Panc1 (cell line): ENCODE measurements around the gene MLPH. TPM values are rescaled to one million over a fixed set of nuclear protein-coding genes. Genes with fewer than 3 reads are reported as not detected.

Experiments used
- ATAC-seq: fragments of 200-7000 bp; cut with Tn5 transposase; 2 replicates; pipeline ENCODE4 v1.9.1; 2020; ENCODE audit warnings: mild to moderate bottlenecking, moderate library complexity
- BruUV-seq: library from RNA; stranded (reverse); fragments of 400-500 nt; replicated peaks from 2 replicates; lab custom pipeline; 2021; lab: Mats Ljungman, UMichigan
- CTCF ChIA-PET: fragments of 300-600 bp; sonication (Branson Sonifier 250); formaldehyde crosslinking; loops from one replicate; lab custom pipeline; 2022; ENCODE audit warnings: antibody characterized with exemption; lab: Charles Lee
- POLR2A ChIA-PET: fragments of 300-600 bp; sonication (Branson Sonifier 250); formaldehyde crosslinking; loops from one replicate; lab custom pipeline; 2022; ENCODE audit warnings: antibody characterized with exemption; lab: Charles Lee
- DNase-seq: peaks from one replicate; pipeline ENCODE4 v3.0.0-alpha.2; 2010; ENCODE audit warnings: low read depth, low spot score
- H3K27ac ChIP-seq: 2 replicates; pipeline ENCODE4 v1.5.1; 2011; ENCODE audit warnings: mild to moderate bottlenecking, low read length, inconsistent platforms
- H3K27me3 ChIP-seq: fragments of 200-500 bp; sonication (Bioruptor generic); 2 replicates; pipeline ENCODE4 v1.6.0; 2014; ENCODE audit warnings: low read length, inconsistent platforms; ENCODE audit not compliant: control insufficient read depth, insufficient read depth
- H3K36me3 ChIP-seq: fragments of 200-500 bp; sonication (Bioruptor generic); 2 replicates; pipeline ENCODE4 v1.5.1; 2014; ENCODE audit warnings: inconsistent platforms, mild to moderate bottlenecking, low read length, moderate library complexity; ENCODE audit not compliant: control insufficient read depth, insufficient read depth
- H3K4me1 ChIP-seq: 2 replicates; pipeline ENCODE4 v1.5.1; 2011; ENCODE audit warnings: inconsistent platforms, mild to moderate bottlenecking, low read length, moderate library complexity; ENCODE audit not compliant: control insufficient read depth, insufficient read depth
- H3K4me3 ChIP-seq, 2 experiments: 2 replicates each; pipeline ENCODE4 v1.5.1; 2011 to 2012; ENCODE audit warnings: low read depth in 2 of 2, low read length in 2 of 2, mild to moderate bottlenecking in 2 of 2, inconsistent platforms in 1 of 2, moderate library complexity in 1 of 2
- H3K9me3 ChIP-seq: fragments of 200-500 bp; sonication (Bioruptor generic); 2 replicates; pipeline ENCODE4 v1.5.1; 2014; ENCODE audit warnings: low read depth, mild to moderate bottlenecking, inconsistent platforms, low read length, moderate library complexity; ENCODE audit not compliant: control insufficient read depth, insufficient read depth
- POLR2AphosphoS5 ChIP-seq: IDR thresholded peaks from 2 replicates; pipeline ENCODE4 v1.6.1; 2012; ENCODE audit warnings: mild to moderate bottlenecking, low read depth, low read length, moderate library complexity
- SIN3A ChIP-seq: IDR thresholded peaks from 2 replicates; pipeline ENCODE4 v1.6.1; 2012; ENCODE audit warnings: low read depth, mild to moderate bottlenecking, low read length, moderate library complexity, borderline replicate concordance; ENCODE audit not compliant: insufficient read depth
- TCF7L2 ChIP-seq: IDR thresholded peaks from 2 replicates; pipeline ENCODE4 v1.6.1; 2011; ENCODE audit warnings: mild to moderate bottlenecking, low read depth, low read length, inconsistent platforms
- in situ Hi-C: cut with HindIII; loops from 2 replicates; pipeline ENCODE4 v1.10.0; 2016; ENCODE audit warnings: low sequenced_read_pairs, low pct_unique_long_range_greater_than_20kb
- intact Hi-C: fragments of 100-400 bp; cut with micrococcal nuclease; formaldehyde crosslinking; loops from one replicate; pipeline ENCODE4 v1.10.0; 2022; ENCODE audit not compliant: unreplicated experiment
- total RNA-seq: library from RNA; stranded (reverse); gene quantifications from one replicate; pipeline ENCODE4 v1.2.1, GENCODE V29; 2021; ENCODE audit not compliant: unreplicated experiment
- TF ChIP-seq, protein P1 (sequence below), 2 experiments: IDR thresholded peaks; 2 replicates each; pipeline ENCODE4 v1.6.1; 2011 to 2012; ENCODE audit warnings: low read depth in 2 of 2, control low read depth in 1 of 2, low read length in 1 of 2, mild to moderate bottlenecking in 1 of 2, moderate library complexity in 1 of 2; ENCODE audit not compliant: insufficient read depth in 1 of 2
- TF ChIP-seq, protein P2 (sequence below): fragments of 450-650 bp; IDR thresholded peaks from 2 replicates; pipeline ENCODE4 v1.5.1; 2017; ENCODE audit warnings: mild to moderate bottlenecking

MLPH gene
- total RNA-seq, 1 experiment from 2014 or later = 60.2 TPM

DNA sequence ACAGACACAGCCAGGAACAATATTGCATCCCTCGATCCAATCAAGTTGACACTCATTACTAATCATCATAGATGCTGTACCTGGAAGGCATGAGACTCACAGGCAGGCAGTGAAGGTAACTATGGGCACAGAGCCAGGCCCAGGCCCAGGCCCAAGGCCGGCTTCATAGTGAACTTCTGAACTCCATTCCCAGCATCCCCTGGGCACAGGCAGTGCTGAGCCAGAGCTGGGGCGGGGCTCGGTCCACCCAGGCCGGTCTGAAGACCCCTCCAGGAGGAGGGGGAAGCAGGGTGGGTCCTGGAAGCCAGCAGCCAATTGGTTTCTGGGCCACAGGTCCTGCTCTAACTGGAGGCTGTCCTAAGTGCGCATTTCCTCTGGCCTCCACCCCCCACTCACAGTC lies 37.6 kb downstream of the MLPH start:
- H3K4me3 ChIP-seq = no peak overlapping the region
- H3K36me3 ChIP-seq = no peaks in the 10 kb centered on the region
- CTCF ChIA-PET = no interaction called here
- no peak for TF ChIP-seq SIN3A
- no peak for TF ChIP-seq POLR2AphosphoS5
- TF ChIP-seq TCF7L2 = no peak
- TF ChIP-seq, protein P1, sequence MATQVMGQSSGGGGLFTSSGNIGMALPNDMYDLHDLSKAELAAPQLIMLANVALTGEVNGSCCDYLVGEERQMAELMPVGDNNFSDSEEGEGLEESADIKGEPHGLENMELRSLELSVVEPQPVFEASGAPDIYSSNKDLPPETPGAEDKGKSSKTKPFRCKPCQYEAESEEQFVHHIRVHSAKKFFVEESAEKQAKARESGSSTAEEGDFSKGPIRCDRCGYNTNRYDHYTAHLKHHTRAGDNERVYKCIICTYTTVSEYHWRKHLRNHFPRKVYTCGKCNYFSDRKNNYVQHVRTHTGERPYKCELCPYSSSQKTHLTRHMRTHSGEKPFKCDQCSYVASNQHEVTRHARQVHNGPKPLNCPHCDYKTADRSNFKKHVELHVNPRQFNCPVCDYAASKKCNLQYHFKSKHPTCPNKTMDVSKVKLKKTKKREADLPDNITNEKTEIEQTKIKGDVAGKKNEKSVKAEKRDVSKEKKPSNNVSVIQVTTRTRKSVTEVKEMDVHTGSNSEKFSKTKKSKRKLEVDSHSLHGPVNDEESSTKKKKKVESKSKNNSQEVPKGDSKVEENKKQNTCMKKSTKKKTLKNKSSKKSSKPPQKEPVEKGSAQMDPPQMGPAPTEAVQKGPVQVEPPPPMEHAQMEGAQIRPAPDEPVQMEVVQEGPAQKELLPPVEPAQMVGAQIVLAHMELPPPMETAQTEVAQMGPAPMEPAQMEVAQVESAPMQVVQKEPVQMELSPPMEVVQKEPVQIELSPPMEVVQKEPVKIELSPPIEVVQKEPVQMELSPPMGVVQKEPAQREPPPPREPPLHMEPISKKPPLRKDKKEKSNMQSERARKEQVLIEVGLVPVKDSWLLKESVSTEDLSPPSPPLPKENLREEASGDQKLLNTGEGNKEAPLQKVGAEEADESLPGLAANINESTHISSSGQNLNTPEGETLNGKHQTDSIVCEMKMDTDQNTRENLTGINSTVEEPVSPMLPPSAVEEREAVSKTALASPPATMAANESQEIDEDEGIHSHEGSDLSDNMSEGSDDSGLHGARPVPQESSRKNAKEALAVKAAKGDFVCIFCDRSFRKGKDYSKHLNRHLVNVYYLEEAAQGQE (IDR thresholded peaks at IDR 0.05; ENCODE audit: insufficient read depth in 1 of 2, low read depth in 2 of 2, low read length in 1 of 2) = no peak
- TF ChIP-seq, protein P2, sequence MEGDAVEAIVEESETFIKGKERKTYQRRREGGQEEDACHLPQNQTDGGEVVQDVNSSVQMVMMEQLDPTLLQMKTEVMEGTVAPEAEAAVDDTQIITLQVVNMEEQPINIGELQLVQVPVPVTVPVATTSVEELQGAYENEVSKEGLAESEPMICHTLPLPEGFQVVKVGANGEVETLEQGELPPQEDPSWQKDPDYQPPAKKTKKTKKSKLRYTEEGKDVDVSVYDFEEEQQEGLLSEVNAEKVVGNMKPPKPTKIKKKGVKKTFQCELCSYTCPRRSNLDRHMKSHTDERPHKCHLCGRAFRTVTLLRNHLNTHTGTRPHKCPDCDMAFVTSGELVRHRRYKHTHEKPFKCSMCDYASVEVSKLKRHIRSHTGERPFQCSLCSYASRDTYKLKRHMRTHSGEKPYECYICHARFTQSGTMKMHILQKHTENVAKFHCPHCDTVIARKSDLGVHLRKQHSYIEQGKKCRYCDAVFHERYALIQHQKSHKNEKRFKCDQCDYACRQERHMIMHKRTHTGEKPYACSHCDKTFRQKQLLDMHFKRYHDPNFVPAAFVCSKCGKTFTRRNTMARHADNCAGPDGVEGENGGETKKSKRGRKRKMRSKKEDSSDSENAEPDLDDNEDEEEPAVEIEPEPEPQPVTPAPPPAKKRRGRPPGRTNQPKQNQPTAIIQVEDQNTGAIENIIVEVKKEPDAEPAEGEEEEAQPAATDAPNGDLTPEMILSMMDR = no peak
- ATAC-seq (no peak), DNase-seq (no peak)
- BruUV-seq = no TSS peak
- in situ Hi-C loops = no loop called here
- H3K27me3 ChIP-seq = no peaks in the 10 kb centered on the region
- intact Hi-C loops = no loop called here
- H3K27ac ChIP-seq = no peak overlapping the region
- H3K9me3 ChIP-seq = no peaks in the 10 kb centered on the region
- no peaks in the 10 kb centered on the region for H3K4me1 ChIP-seq
- POLR2A ChIA-PET = no interaction called here

DNA sequence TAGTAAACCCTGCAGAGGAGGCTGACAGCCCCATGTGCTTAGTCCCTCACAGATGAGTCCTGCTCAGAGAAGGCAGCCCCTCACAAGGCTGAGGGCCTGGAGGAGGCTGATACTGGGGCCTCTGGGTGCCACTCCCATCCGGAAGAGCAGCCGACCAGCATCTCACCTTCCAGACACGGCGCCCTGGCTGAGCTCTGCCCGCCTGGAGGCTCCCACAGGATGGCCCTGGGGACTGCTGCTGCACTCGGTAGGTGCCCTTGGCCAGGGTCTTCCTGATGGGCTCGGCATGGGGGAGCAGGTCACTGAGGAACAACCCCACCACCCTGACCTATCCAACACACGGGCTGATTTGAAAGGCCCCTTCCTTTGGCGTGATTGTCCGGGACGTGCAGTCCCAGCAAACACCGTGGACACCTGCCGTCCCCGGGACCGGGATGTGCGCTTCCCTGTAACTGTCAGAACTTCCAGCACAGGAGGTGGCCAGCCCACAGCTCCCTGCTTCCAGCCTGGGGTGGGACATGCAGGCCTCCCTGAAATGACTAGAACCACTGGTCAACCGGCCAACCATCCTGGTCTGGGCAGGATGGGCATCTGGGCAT lies 38.6 kb downstream of the MLPH start:
- BruUV-seq = no TSS peak
- DNase-seq (no peak), ATAC-seq (no peak)
- no peaks in the 10 kb centered on the region for H3K27me3 ChIP-seq
- ChIA-PET CTCF (interaction anchor here (0.6 kb wide), 1 partner anchor 160 kb away, joined by 4 read pairs; no protein-coding TSS in a partner anchor), POLR2A (no interaction called here)
- no peak overlapping the region for H3K27ac ChIP-seq
- no peaks in the 10 kb centered on the region for H3K9me3 ChIP-seq
- H3K4me3 ChIP-seq = no peak overlapping the region
- TF ChIP-seq TCF7L2 (no peak), POLR2AphosphoS5 (no peak), SIN3A (no peak)
- TF ChIP-seq, protein P1 (IDR thresholded peaks at IDR 0.05; ENCODE audit: insufficient read depth in 1 of 2, low read depth in 2 of 2, low read length in 1 of 2) = no peak
- TF ChIP-seq, protein P2 = no peak
- in situ Hi-C loops = no loop called here
- H3K36me3 ChIP-seq = no peaks in the 10 kb centered on the region
- H3K4me1 ChIP-seq = no peaks in the 10 kb centered on the region
- intact Hi-C loops = no loop called here
